Ascending aorta (tissue), 2 donors: ENCODE measurements around the gene EFHC2. TPM values are rescaled to one million over a fixed set of nuclear protein-coding genes. Genes with fewer than 3 reads are reported as not detected.

Source experiments
- DNase-seq, 2 donors: peaks; one replicate each; pipeline ENCODE4 v3.0.0-alpha.2; 2019; ENCODE audit warnings: low spot score in 2 of 2
- H3K27ac ChIP-seq, 2 donors: fragments of 200-600 bp; sonication (generic); one replicate each; pipeline ENCODE4 v1.5.1; 2016 to 2017; ENCODE audit warnings: mild to moderate bottlenecking in 1 of 2
- H3K27me3 ChIP-seq: fragments of 200-600 bp; sonication (generic); one replicate; pipeline ENCODE4 v1.5.1; 2017
- H3K36me3 ChIP-seq, 2 donors: fragments of 200-600 bp; sonication (generic); one replicate each; pipeline ENCODE4 v1.5.1; 2016
- H3K4me1 ChIP-seq, 2 donors: fragments of 200-600 bp; sonication (generic); one replicate each; pipeline ENCODE4 v1.5.1; 2016 to 2017; ENCODE audit warnings: mild to moderate bottlenecking in 1 of 2
- H3K4me3 ChIP-seq, 2 donors: fragments of 200-600 bp; sonication (generic); one replicate each; pipeline ENCODE4 v1.5.1; 2016 to 2017; ENCODE audit warnings: mild to moderate bottlenecking in 1 of 2
- H3K9me3 ChIP-seq, 2 donors: fragments of 200-600 bp; sonication (generic); one replicate each; pipeline ENCODE4 v1.5.1; 2016
- CTCF ChIP-seq, 3 experiments: fragments of 200-600 bp in 2 of 3; fragments of 450-650 bp in 1 of 3; sonication (generic) in 2 of 3; IDR thresholded peaks; one replicate each; pipeline ENCODE4 v1.5.1; 2016 to 2019; ENCODE audit warnings: antibody characterized with exemption in 3 of 3, mild to moderate bottlenecking in 1 of 3, moderate library complexity in 1 of 3
- intact Hi-C: fragments of 100-400 bp; cut with DNase I; formaldehyde crosslinking; loops from one replicate; pipeline ENCODE4 v1.15.1; 2023
- total RNA-seq: library from RNA; depleted of rRNA; stranded (reverse); fragments of >200 nt; gene quantifications from one replicate; pipeline ENCODE4 v1.1.0, GENCODE V29; 2016

Gene EFHC2
- total RNA-seq, 1 donor from 2014 or later, result not detected

- H3K27me3 ChIP-seq, result no peaks in the 10 kb centered on the region
- intact Hi-C loops, result no loop called here
- H3K36me3 ChIP-seq, result no peaks in the 10 kb centered on the region
- no peak overlapping the region for H3K27ac ChIP-seq
- TF ChIP-seq CTCF (IDR thresholded peaks at IDR 0.05), result no peak
- H3K4me1 ChIP-seq, result no peaks in the 10 kb centered on the region
- DNase-seq, result no peak
- no peak overlapping the region for H3K4me3 ChIP-seq
- no peaks in the 10 kb centered on the region for H3K9me3 ChIP-seq
Measured at GRCh38 chrX:44167116-44167515, 176.4 kb downstream of the EFHC2 start.

GRCh38 chrX:44162964-44163475, 180.5 kb downstream of the EFHC2 start:
- intact Hi-C loops, result no loop called here
- Histone ChIP-seq H3K9me3 (no peaks in the 10 kb centered on the region), H3K27ac (no peak overlapping the region), H3K27me3 (no peaks in the 10 kb centered on the region), H3K4me3 (no peak overlapping the region), H3K4me1 (no peaks in the 10 kb centered on the region), H3K36me3 (no peaks in the 10 kb centered on the region)
- no peak for TF ChIP-seq CTCF (IDR thresholded peaks at IDR 0.05)
- DNase-seq, result no peak

- H3K27ac ChIP-seq, result no peak overlapping the region
- H3K4me1 ChIP-seq, result no peaks in the 10 kb centered on the region
- no peak overlapping the region for H3K4me3 ChIP-seq
- H3K27me3 ChIP-seq, result no peaks in the 10 kb centered on the region
- no peak for TF ChIP-seq CTCF (IDR thresholded peaks at IDR 0.05)
- intact Hi-C loops, result no loop called here
- no peaks in the 10 kb centered on the region for H3K9me3 ChIP-seq
- no peaks in the 10 kb centered on the region for H3K36me3 ChIP-seq
- no peak for DNase-seq
Measured at GRCh38 chrX:44157858-44158257, 185.6 kb downstream of the EFHC2 start.

GRCh38 chrX:44157283-44157682, 186.2 kb downstream of the EFHC2 start:
- intact Hi-C loops, result no loop called here
- H3K4me3 ChIP-seq, result no peak overlapping the region
- H3K9me3 ChIP-seq, result no peaks in the 10 kb centered on the region
- no peaks in the 10 kb centered on the region for H3K36me3 ChIP-seq
- no peak overlapping the region for H3K27ac ChIP-seq
- H3K4me1 ChIP-seq, result no peaks in the 10 kb centered on the region
- TF ChIP-seq CTCF (IDR thresholded peaks at IDR 0.05), result no peak
- no peaks in the 10 kb centered on the region for H3K27me3 ChIP-seq
- no peak for DNase-seq

- intact Hi-C loops, result no loop called here
- no peaks in the 10 kb centered on the region for H3K27me3 ChIP-seq
- TF ChIP-seq CTCF (IDR thresholded peaks at IDR 0.05), result no peak
Measured at GRCh38 chrX:44156726-44157125, 186.7 kb downstream of the EFHC2 start.

GRCh38 chrX:44155126-44155525, 188.3 kb downstream of the EFHC2 start:
- intact Hi-C loops, result no loop called here
- Histone ChIP-seq H3K4me3 (no peak overlapping the region), H3K9me3 (no peaks in the 10 kb centered on the region), H3K4me1 (no peaks in the 10 kb centered on the region), H3K27me3 (no peaks in the 10 kb centered on the region), H3K36me3 (no peaks in the 10 kb centered on the region), H3K27ac (no peak overlapping the region)
- TF ChIP-seq CTCF (IDR thresholded peaks at IDR 0.05), result no peak
- no peak for DNase-seq

More at GRCh38 chrX:44156726-44157125, 186.7 kb downstream of the EFHC2 start:
- no peaks in the 10 kb centered on the region for H3K9me3 ChIP-seq
- no peak for DNase-seq
- no peak overlapping the region for H3K27ac ChIP-seq
- no peak overlapping the region for H3K4me3 ChIP-seq
- no peaks in the 10 kb centered on the region for H3K36me3 ChIP-seq
- no peaks in the 10 kb centered on the region for H3K4me1 ChIP-seq
